ENCODE measurements around the gene HEATR5B. TPM values are rescaled to one million over a fixed set of nuclear protein-coding genes. Genes with fewer than 3 reads are reported as not detected.

Gene HEATR5B
- 22.4 TPM for total RNA-seq
- long read RNA-seq, partial matches to known transcripts: 6 of 16 reads
- long read RNA-seq, other reads (novel, unspliced or antisense): 10 of 16 reads

GRCh38 chr2:37083873-37084794 is at the start of gene HEATR5B, which contains the start of gene GPATCH11:
Gene HEATR5B (minus strand): TSS chr2:37084372. CDS start chr2:37083414, 958 bp downstream.
Gene GPATCH11 (plus strand): TSS chr2:37084518. CDS start chr2:37088382, 3,864 bp downstream.
- peak; percentile 96 for DNase-seq (ENCODE audit: low spot score)

- no peak for DNase-seq (ENCODE audit: low spot score)
Measured at GRCh38 chr2:37132914-37133313, 48.7 kb upstream of the HEATR5B start.

- DNase-seq (ENCODE audit: low spot score): no peak
Measured at GRCh38 chr2:37125416-37125815, 41.2 kb upstream of the HEATR5B start.

- DNase-seq (ENCODE audit: low spot score): no peak
Measured at GRCh38 chr2:37119157-37119556, 35.0 kb upstream of the HEATR5B start.

DNA sequence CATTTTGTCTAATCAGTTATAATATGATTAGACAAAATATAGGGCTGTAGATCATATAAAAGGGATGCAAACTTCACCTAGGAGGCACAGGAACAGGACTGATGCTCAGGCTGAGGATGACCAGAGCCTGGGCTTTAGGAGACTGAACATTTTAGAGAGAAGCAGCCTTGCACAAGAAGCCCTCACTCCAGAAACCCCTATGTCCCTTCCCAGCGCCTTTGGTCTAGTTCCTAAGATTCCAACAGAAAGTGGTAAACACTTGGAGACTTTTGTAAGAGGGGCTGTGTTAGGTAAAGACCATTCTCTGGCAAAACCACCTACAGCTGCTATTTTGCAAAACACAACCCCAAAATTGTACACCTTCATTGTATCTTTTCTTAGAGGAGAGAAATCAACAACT is 33.4 kb upstream of the HEATR5B start:
- DNase-seq (ENCODE audit: low spot score): no peak

- DNase-seq (ENCODE audit: low spot score): no peak
Measured at GRCh38 chr2:37111958-37112357, 27.8 kb upstream of the HEATR5B start.

DNA sequence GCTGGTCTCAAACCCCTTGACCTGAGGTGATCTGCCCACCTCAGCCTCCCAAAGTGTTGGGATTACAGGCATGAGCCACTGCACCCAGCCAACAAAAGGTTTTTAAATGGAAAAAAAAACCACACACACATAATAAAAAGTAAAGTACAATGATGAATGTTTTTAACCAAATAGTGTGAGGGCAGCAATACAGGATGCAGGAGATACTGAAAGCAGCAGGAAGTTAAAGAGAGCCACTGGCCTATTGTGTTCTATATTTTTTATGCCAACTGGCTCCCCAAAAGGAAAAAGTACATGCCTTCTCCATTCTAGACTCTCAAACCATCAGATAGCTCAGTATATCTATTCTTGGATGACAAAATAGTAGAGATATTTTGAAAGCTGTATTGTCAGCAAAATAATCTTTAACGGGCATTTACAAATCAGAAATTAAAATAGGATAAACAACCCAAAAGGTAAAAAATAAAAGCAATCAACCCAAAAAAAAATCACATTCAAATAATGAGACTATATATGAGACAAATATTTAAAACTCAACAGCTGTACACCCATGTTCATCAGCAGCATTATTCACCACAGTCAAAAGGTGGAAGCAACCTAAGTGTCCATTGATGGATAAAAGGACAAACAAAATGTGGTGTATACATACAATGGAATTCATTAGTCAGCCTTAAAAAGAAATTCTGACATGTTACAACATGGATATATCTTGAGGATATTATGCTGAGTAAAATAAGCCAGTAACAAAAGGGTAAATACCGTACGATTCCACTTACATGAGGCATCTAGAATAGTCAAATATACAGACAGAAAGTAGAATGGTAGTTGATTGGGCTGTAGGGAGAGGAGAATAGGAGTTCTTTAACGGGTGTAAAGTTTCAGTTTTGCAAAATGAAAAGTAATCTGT is 26.4 kb upstream of the HEATR5B start:
- no peak for DNase-seq (ENCODE audit: low spot score)

DNA sequence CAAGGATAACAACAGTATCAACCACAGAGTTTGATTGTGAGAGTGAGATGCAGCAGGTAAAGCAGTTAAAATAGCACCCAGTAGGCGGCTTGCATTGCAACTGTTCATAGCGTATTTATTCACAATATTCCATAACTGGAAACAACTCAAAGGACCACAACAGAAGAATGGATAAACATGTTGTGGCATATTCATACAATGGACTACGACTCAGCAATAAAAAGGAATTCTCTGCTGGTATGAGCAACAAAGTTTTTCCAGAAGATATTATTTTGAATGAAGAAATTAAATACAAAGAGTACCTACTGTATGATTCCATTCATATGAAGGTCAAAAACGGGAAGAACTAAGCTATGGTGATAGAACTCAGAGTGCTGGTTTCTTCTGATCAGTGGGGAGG is 25.4 kb upstream of the HEATR5B start:
- DNase-seq (ENCODE audit: low spot score): no peak

GRCh38 chr2:37105150-37105549 is 21.0 kb upstream of the HEATR5B start:
- DNase-seq (ENCODE audit: low spot score): no peak

DNA sequence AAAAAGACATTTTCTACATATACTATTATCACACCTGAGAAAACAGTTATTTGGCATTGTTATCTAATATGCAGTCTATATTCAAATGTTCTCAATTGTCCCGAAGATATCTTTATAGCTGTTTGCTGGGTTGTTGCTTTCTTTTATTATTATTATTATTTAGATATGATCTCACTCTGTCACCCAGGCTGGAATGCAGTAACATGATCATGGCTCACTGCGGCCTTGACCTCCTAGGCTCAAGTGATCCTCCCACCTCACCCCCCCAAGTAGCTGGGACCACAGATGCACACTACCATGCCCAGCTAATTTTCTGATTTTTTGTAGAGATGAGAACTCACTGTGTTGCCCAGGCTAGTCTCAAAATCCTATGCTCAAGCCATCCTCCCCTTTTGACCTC is 20.0 kb upstream of the HEATR5B start:
- DNase-seq (ENCODE audit: low spot score): no peak

DNA sequence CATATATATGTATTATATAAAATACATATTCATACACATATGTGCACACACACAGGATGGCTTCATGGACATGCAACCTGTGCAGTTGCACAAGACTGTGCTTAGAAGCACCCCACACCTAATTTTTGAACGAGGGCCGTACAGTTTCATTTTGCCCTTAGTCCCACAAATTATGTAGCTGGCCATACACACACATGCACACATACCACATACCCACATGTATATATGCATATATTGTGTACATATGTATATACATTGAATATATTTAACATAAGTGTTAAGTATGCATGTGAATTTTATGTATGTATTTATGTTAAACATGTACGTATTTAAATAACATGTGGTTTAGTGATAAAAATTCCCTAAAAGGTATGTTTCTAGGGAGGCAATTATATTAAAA is 18.4 kb upstream of the HEATR5B start:
- no peak for DNase-seq (ENCODE audit: low spot score)

DNA sequence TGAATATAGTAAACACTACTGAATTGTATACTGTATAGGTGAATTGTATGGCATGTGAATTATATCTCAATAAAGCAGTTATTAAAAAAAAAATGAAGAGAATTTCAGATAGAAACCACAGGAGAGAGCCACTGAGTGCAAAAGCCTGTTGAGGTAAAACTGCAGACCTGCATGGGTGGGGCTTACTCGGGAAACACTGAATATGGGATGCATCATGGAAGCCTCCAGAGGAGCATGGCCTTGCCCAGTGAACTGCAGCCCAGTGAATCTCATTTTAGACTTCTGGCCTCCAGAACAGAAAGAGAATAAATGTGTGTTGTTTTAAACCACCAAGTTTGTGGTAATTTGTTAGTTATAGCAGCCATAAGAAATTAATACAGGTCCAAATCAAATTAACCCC is 15.9 kb upstream of the HEATR5B start:
- no peak for DNase-seq (ENCODE audit: low spot score)

GRCh38 chr2:37098416-37099118 is 14.4 kb upstream of the HEATR5B start:
- DNase-seq (ENCODE audit: low spot score): no peak

DNA sequence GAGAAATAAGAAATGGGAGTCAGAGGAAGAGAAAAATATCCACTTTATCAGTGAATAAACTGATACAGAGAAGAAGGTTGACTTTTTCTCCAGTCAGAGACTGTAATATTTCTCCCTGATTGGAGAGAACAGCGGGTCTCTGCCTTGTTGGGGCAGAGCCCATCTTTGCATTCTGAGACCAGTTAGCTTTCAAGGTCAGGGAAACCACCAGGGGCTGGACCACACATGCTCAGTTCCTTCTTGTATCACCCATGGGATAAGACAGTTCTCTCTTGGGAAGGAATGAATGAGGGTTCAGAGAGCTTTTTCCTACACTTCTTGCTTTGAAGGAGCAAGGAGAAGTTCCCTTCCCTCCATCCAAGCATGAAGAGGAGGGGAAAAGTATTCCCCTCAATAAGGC is 12.4 kb upstream of the HEATR5B start:
- DNase-seq (ENCODE audit: low spot score): no peak

- DNase-seq (ENCODE audit: low spot score): no peak
Measured at GRCh38 chr2:37091873-37092272, 7.7 kb upstream of the HEATR5B start.

- no peak for DNase-seq (ENCODE audit: low spot score)
Measured at GRCh38 chr2:37090019-37090477, 5.9 kb upstream of the HEATR5B start.

DNA sequence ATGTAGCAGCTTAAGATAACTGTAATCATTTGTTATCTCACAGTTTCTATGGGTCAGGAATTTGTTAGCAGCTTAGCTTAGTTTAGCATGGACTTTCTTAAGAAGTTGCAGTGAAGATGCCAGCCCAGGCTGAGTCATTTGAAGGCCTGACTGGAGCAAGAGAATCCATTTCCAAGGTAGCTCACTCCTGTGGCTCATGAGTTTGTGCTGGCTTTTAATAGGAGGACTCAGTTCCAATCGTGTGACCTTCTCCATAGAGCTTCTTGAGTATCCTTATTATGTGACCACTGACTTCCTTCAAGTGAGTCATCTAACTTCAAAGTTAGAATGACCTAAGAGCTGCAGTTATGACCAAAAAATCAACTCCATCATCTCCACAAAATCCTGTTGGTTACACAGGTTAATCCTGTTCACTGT is 1.6 kb upstream of the HEATR5B start:
- DNase-seq (ENCODE audit: low spot score): no peak

DNA sequence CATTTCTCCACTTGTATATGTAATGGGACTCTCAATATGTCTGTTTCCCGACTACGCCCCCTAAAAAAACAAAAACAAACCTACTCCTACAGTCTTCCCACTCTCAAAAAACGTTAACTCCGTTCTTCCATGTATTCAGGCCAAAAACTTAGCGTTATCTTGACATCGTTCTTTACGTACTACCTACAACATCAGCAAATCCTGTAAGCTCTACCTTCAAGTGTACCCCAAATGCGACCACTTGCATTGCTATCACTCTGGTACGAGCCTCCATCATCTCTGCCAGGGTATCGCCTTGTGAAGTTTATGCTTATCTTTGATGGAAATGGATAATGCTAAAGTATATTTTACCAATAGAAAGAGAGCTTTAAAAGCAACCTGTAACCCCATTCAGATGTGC is 625 bp upstream of the HEATR5B start:
- no peak for DNase-seq (ENCODE audit: low spot score)

- no peak for DNase-seq (ENCODE audit: low spot score)
Measured at GRCh38 chr2:37080689-37081088, 3.5 kb downstream of the HEATR5B start.

DNA sequence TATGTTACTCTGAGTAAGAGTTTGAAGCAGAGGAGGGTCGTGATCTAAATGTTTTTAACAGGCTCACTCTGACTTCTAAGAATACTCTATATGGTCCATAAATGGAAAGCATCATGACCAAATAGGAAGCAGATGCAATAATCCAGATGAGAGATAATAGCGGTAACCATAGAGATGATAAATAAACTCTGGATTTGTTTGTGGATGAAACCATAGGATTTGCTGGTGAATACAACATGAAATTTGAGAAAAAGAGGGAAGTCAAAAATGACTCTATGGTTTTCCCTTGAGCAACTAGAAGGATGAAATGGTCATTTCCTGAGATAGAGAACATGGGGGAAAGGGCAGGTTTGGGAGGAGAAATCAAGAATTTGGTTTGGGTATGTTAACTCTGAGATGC is 3.9 kb downstream of the HEATR5B start:
- no peak for DNase-seq (ENCODE audit: low spot score)

GRCh38 chr2:37070931-37071330 is 13.2 kb downstream of the HEATR5B start:
- DNase-seq (ENCODE audit: low spot score): no peak

Measured in mesenteric fat pad (tissue), 1 donor.